Adipocyte (in vitro differentiated cells): ENCODE results near the gene SLC25A31.

ENCODE experiments used
- DNase-seq: peaks from one replicate; pipeline ENCODE4 v3.0.0-alpha.2; 2015; ENCODE audit warnings: low read depth
- H3K27me3 ChIP-seq: replicated peaks from 2 replicates; pipeline ENCODE4 v1.7.0; 2013; ENCODE audit warnings: mild to moderate bottlenecking, low read length, moderate library complexity; ENCODE audit not compliant: control insufficient read depth, insufficient read depth
- H3K36me3 ChIP-seq: 2 replicates; pipeline ENCODE4 v1.7.0; 2013; ENCODE audit warnings: low read length, mild to moderate bottlenecking, moderate library complexity; ENCODE audit not compliant: control insufficient read depth, insufficient read depth, severe bottlenecking
- H3K4me1 ChIP-seq: 2 replicates; pipeline ENCODE4 v1.7.0; 2013; ENCODE audit warnings: mild to moderate bottlenecking, low read length, moderate library complexity; ENCODE audit not compliant: control insufficient read depth, insufficient read depth
- H3K4me3 ChIP-seq: 2 replicates; pipeline ENCODE4 v1.7.0; 2013; ENCODE audit warnings: mild to moderate bottlenecking, low read length, moderate library complexity
- H3K9ac ChIP-seq: 2 replicates; pipeline ENCODE4 v1.7.0; 2013; ENCODE audit warnings: mild to moderate bottlenecking, low read length, moderate library complexity
- H3K9me3 ChIP-seq: 2 replicates; pipeline ENCODE4 v1.7.0; 2013; ENCODE audit warnings: mild to moderate bottlenecking, low read length, moderate library complexity; ENCODE audit not compliant: control insufficient read depth

Gene SLC25A31

DNA sequence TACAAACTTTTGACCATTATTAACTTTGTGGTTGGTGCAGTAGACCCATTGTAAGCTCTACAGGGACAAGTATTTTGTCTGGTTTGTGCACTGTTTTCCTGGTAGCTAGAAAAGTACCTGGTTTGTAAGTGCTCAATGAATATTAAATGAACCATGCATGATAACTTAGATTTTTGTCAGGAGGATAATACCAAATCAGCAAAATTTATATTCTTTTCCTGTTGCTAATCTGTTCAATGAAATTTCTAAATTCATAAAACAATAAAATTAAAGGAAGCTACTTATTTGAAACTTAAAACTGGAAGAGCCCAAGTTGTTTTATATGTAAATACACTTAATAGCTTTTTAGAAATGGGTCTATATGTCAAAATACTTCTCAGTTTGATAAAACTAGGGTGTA is 69.5 kb downstream of the SLC25A31 start:
- Histone ChIP-seq H3K27me3 (no peaks in the 10 kb centered on the region), H3K4me3 (no peak overlapping the region), H3K9ac (no peak overlapping the region), H3K9me3 (no peaks in the 10 kb centered on the region), H3K36me3 (no peaks in the 10 kb centered on the region), H3K4me1 (no peaks in the 10 kb centered on the region)
- no peak for DNase-seq

DNA sequence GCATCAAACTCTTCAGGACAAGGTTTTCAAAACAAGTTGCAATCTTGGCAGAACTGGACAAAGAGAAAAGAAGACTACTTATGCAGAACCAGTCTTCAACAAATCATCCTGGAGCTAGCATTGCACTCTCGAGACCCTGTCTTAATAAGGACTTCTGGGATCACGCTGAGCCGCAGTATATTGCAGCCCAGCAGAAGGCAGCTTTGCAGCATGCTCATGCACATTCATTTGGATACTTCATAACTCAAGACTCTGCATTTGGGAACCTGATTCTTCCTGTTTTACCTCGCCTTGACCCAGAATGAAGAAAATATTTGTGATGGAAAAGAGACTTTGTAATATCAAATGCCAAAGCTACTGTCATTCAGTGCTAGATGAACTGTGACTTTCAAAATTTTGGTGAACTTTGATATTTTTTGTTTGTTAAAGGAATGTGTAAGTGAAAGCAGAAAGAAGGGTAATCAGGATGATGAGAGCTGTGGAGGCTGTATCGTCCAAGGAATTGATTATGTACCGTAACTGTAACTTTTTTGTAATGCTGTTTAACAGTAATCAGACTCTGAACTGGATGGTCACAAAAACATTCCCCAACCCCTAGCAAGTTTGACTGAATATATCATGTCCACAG is 79.1 kb downstream of the SLC25A31 start:
- Histone ChIP-seq H3K4me3 (no peak overlapping the region), H3K9ac (no peak overlapping the region), H3K36me3 (no peaks in the 10 kb centered on the region), H3K4me1 (no peaks in the 10 kb centered on the region), H3K9me3 (no peaks in the 10 kb centered on the region), H3K27me3 (no peaks in the 10 kb centered on the region)
- DNase-seq: no peak

DNA sequence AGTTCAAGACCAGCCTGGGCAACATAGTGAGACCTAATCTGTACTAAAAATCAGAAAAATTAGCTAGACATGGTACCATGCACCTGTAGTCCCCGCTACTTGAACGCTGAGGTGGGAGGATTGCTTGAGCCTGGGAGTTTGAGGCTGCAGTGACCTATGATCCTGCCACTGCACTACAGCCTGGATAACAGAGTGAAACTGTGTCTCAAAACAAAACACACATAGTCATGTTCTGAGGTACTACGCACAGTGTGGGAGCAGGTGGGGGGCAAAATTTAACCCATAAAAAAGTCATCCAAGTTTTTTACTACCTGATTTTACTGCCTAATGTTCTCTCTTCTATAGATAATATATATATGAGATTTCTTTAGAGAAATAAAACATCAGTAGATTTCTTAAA is 80.4 kb downstream of the SLC25A31 start:
- no peak for DNase-seq
- H3K27me3 ChIP-seq: no peaks in the 10 kb centered on the region

DNA sequence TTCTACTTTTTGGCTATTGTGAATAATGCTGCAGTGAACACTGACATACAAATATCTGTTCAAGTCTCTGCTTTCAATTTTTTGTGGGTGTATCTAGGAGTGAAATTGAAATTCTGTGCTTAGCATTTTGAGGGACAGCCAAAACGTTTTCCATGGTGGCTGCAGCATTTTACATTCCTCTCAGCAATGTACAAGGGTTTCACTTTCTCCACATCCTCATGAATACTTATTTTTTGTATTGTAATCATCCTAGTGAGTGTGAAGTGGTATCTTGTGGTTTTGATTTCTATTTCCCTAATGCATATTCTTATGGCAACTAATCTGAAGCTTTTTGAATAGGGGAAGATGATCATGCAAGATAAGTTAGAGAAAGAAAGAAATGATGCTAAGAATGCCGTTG is 92.2 kb downstream of the SLC25A31 start:
- H3K4me3 ChIP-seq: no peak overlapping the region
- H3K4me1 ChIP-seq: no peaks in the 10 kb centered on the region
- DNase-seq: no peak
- no peaks in the 10 kb centered on the region for H3K27me3 ChIP-seq
- no peak overlapping the region for H3K9ac ChIP-seq
- H3K36me3 ChIP-seq: no peaks in the 10 kb centered on the region
- no peaks in the 10 kb centered on the region for H3K9me3 ChIP-seq

More for the DNA sequence above, 80.4 kb downstream of the SLC25A31 start:
- Histone ChIP-seq H3K9me3 (no peaks in the 10 kb centered on the region), H3K4me3 (no peak overlapping the region), H3K9ac (no peak overlapping the region), H3K4me1 (no peaks in the 10 kb centered on the region), H3K36me3 (no peaks in the 10 kb centered on the region)
